SK-N-SH (cell line): ENCODE measurements around the gene LKAAEAR1. TPM values are rescaled to one million over a fixed set of nuclear protein-coding genes. Genes with fewer than 3 reads are reported as not detected.

Experiments
- CTCF ChIA-PET: fragments of 300-600, 350-600 bp; formaldehyde crosslinking; extraction: SDS; loops from one replicate; lab custom pipeline; 2021; lab: Yijun Ruan, JAX
- POLR2A ChIA-PET: fragments of 350-600 bp; sonication (Branson Sonifier 250); formaldehyde crosslinking; extraction: SDS; loops from one replicate; lab custom pipeline; 2020; ENCODE audit warnings: antibody characterized with exemption, inconsistent platforms; lab: Yijun Ruan, JAX
- DNase-seq: peaks from one replicate; pipeline ENCODE4 v3.0.0; 2012
- H2AFZ ChIP-seq: fragments of 200-600 bp; sonication (generic); 2 replicates; pipeline ENCODE4 v1.8.1; 2016; ENCODE audit warnings: antibody characterized with exemption, mild to moderate bottlenecking, low read depth
- H3F3A ChIP-seq: fragments of 200-600 bp; sonication (generic); replicated peaks from 2 replicates; pipeline ENCODE3; 2016; ENCODE audit warnings: antibody characterized with exemption, mild to moderate bottlenecking; ENCODE audit not compliant: insufficient read depth
- H3K27ac ChIP-seq, 2 experiments: fragments of 200-500 bp in 1 of 2; fragments of 200-600 bp in 1 of 2; sonication (Bioruptor generic) in 1 of 2; sonication (generic), shearing (Covaris generic) in 1 of 2; 2 replicates each; pipeline versions ENCODE4 v1.5.1 to v1.6.1; 2014 to 2016; ENCODE audit warnings: low read depth in 2 of 2, inconsistent platforms in 1 of 2, low read length in 1 of 2, mild to moderate bottlenecking in 1 of 2, mixed read lengths in 1 of 2
- H3K27me3 ChIP-seq: fragments of 200-600 bp; sonication (generic), shearing (Covaris generic); 2 replicates; pipeline ENCODE4 v1.6.1; 2016; ENCODE audit warnings: mixed run types; ENCODE audit not compliant: insufficient read depth
- H3K36me3 ChIP-seq, 2 experiments: fragments of 200-500 bp in 1 of 2; fragments of 200-600 bp in 1 of 2; sonication (Bioruptor generic) in 1 of 2; sonication (generic) in 1 of 2; replicated peaks in 1 of 2; 2 replicates each; pipeline versions ENCODE3 to v1.5.1; 2014 to 2016; ENCODE audit warnings: low read length in 1 of 2, mild to moderate bottlenecking in 1 of 2; ENCODE audit not compliant: insufficient read depth in 2 of 2, control insufficient read depth in 1 of 2
- H3K4me1 ChIP-seq, 2 experiments: fragments of 200-500 bp in 1 of 2; fragments of 200-600 bp in 1 of 2; sonication (Bioruptor generic) in 1 of 2; sonication (generic), shearing (Covaris generic) in 1 of 2; 2 replicates each; pipeline versions ENCODE4 v1.5.1 to v1.6.1; 2014 to 2016; ENCODE audit warnings: low read depth in 1 of 2, low read length in 1 of 2, mixed run types in 1 of 2; ENCODE audit not compliant: insufficient read depth in 2 of 2, control insufficient read depth in 1 of 2
- H3K4me2 ChIP-seq: fragments of 200-600 bp; sonication (generic), shearing (Covaris generic); 2 replicates; pipeline ENCODE4 v1.6.1; 2017; ENCODE audit warnings: mixed run types
- H3K4me3 ChIP-seq, 2 experiments: fragments of 200-500 bp in 1 of 2; fragments of 200-600 bp in 1 of 2; sonication (Bioruptor generic) in 1 of 2; sonication (generic), shearing (Covaris generic) in 1 of 2; 2 replicates each; pipeline versions ENCODE4 v1.5.1 to v1.8.1; 2014 to 2016; ENCODE audit warnings: low read depth in 2 of 2, inconsistent platforms in 1 of 2, low read length in 1 of 2, mild to moderate bottlenecking in 1 of 2, mixed read lengths in 1 of 2, moderate library complexity in 1 of 2
- H3K79me2 ChIP-seq: fragments of 200-600 bp; sonication (generic); 2 replicates; pipeline ENCODE4 v1.8.1; 2017; ENCODE audit warnings: mild to moderate bottlenecking; ENCODE audit not compliant: insufficient read depth
- H3K9ac ChIP-seq: fragments of 200-600 bp; sonication (generic); 2 replicates; pipeline ENCODE4 v1.6.1; 2017; ENCODE audit warnings: mixed run types
- H3K9me2 ChIP-seq: fragments of 200-600 bp; sonication (generic); 2 replicates; pipeline ENCODE4 v1.6.1; 2017; ENCODE audit warnings: mixed run types
- H3K9me3 ChIP-seq: fragments of 200-600 bp; sonication (generic); 2 replicates; pipeline ENCODE4 v1.6.1; 2017; ENCODE audit warnings: mixed run types, mild to moderate bottlenecking, moderate library complexity
- H4K20me1 ChIP-seq: fragments of 200-600 bp; sonication (generic); 2 replicates; pipeline ENCODE4 v1.6.1; 2017; ENCODE audit warnings: mild to moderate bottlenecking, mixed run types; ENCODE audit not compliant: insufficient read depth
- CHD2 ChIP-seq: fragments of 150-350 bp; IDR thresholded peaks from 2 replicates; pipeline ENCODE4 v1.6.1; 2018; ENCODE audit warnings: low read length; ENCODE audit not compliant: partially characterized antibody
- CTCF ChIP-seq: fragments of 200-600 bp; sonication (generic); IDR thresholded peaks from 2 replicates; pipeline ENCODE4 v1.6.1; 2017; ENCODE audit warnings: antibody characterized with exemption, mild to moderate bottlenecking, moderate library complexity
- ELF1 ChIP-seq: IDR thresholded peaks from 2 replicates; pipeline ENCODE4 v1.4.0; 2012
- EP300 ChIP-seq, 2 experiments: IDR thresholded peaks; 2 replicates each; pipeline versions ENCODE4 v1.4.0 to v1.6.1; 2012; ENCODE audit warnings: borderline replicate concordance in 1 of 2, low read depth in 1 of 2, low read length in 1 of 2
- EZH2phosphoT487 ChIP-seq: fragments of 200-600 bp; sonication (generic); IDR thresholded peaks from 2 replicates; pipeline ENCODE4 v1.6.1; 2017; ENCODE audit warnings: low read depth, mixed run types, mild to moderate bottlenecking, antibody characterized with exemption, moderate library complexity, borderline replicate concordance
- FOSL2 ChIP-seq: IDR thresholded peaks from 2 replicates; pipeline ENCODE4 v1.4.0; 2012; ENCODE audit warnings: low read depth, mild to moderate bottlenecking, moderate library complexity, borderline replicate concordance
- FOXJ3 ChIP-seq: sonication (generic); formaldehyde crosslinking; IDR thresholded peaks from 2 replicates; pipeline ENCODE4 v1.5.1; 2020; ENCODE audit warnings: mild to moderate bottlenecking, missing genetic modification reagents
- GABPA ChIP-seq: IDR thresholded peaks from 2 replicates; pipeline ENCODE4 v1.4.0; 2012; ENCODE audit warnings: low read depth, mild to moderate bottlenecking
- MAX ChIP-seq: IDR thresholded peaks from 2 replicates; pipeline ENCODE4 v1.4.0; 2012; ENCODE audit warnings: low read depth
- MEF2A ChIP-seq: IDR thresholded peaks from 2 replicates; pipeline ENCODE4 v1.4.0; 2012; ENCODE audit warnings: low read depth, borderline replicate concordance
- NFIC ChIP-seq: IDR thresholded peaks from 2 replicates; pipeline ENCODE4 v1.4.0; 2012; ENCODE audit warnings: borderline replicate concordance
- POLR2AphosphoS5 ChIP-seq: IDR thresholded peaks from 2 replicates; pipeline ENCODE4 v1.6.1; 2012; ENCODE audit warnings: low read depth, low read length
- RAD21 ChIP-seq: IDR thresholded peaks from 2 replicates; pipeline ENCODE4 v1.6.1; 2012; ENCODE audit warnings: mild to moderate bottlenecking, low read length
- SIN3A ChIP-seq: IDR thresholded peaks from 2 replicates; pipeline ENCODE4 v1.6.1; 2012; ENCODE audit warnings: low read depth, mild to moderate bottlenecking, low read length, moderate library complexity, borderline replicate concordance
- SMC3 ChIP-seq: IDR thresholded peaks from 2 replicates; pipeline ENCODE4 v1.6.1; 2012; ENCODE audit warnings: low read depth, low read length, improper control_type of control experiment
- TAF1 ChIP-seq: IDR thresholded peaks from 2 replicates; pipeline ENCODE4 v1.6.1; 2012; ENCODE audit warnings: low read depth, mild to moderate bottlenecking, low read length, moderate library complexity, borderline replicate concordance
- USF1 ChIP-seq: IDR thresholded peaks from 2 replicates; pipeline ENCODE4 v1.4.0; 2012; ENCODE audit warnings: low read depth, borderline replicate concordance
- WGBS: methylation state at CpG from one replicate; pipeline ENCODE4 v1.1.6; 2017; ENCODE audit warnings: low lambda C conversion rate; 5-methylcytosine and 5-hydroxymethylcytosine counted together
- polyA plus RNA-seq, 3 experiments: library from polyadenylated mRNA; depleted of rRNA; stranded (reverse); fragments of >200 nt; gene quantifications; 2 replicates each; pipeline ENCODE4 v1.2.3, GENCODE V29; 2012

The LKAAEAR1 gene
- polyA plus RNA-seq, 1 of the 3 experiments (the other 2 are of a cell fraction) = 0.71 TPM

GRCh38 chr20:64043768-64044167 lies 40.4 kb downstream of the LKAAEAR1 start:
- ChIA-PET POLR2A (interaction anchor here (1.0 kb wide), 1 partner anchor 19 kb away, joined by 4 read pairs; the partner anchor contains the start of gene TCEA2), CTCF (interaction anchor here (0.6 to 3.5 kb wide), 5 partner anchors 14 to 70 kb away, joined by 3 to 15 read pairs (median 4); partner anchors contain the start of genes PRPF6 and TCEA2)
- H3K36me3 ChIP-seq = no peaks in the 10 kb centered on the region
- H4K20me1 ChIP-seq = no peaks in the 10 kb centered on the region
- WGBS = 90% methylated on average over 9 of the region's 9 CpGs
- TF ChIP-seq MEF2A (no peak), SMC3 (no peak), RAD21 (no peak), NFIC (no peak), FOSL2 (no peak), POLR2AphosphoS5 (no peak), TAF1 (no peak), EP300 (IDR thresholded peaks at IDR 0.05; ENCODE audit: borderline replicate concordance in 1 of 2, low read depth in 1 of 2, low read length in 1 of 2) (no peak), CTCF (no peak), FOXJ3 (CRISPR knock-in tag) (no peak), ELF1 (no peak), SIN3A (no peak), EZH2phosphoT487 (no peak), MAX (no peak), CHD2 (no peak)
- H3K79me2 ChIP-seq = no peaks in the 10 kb centered on the region
- H3K4me3 ChIP-seq = no peak overlapping the region
- no peak overlapping the region for H2AFZ ChIP-seq
- H3K9ac ChIP-seq = no peak overlapping the region
- DNase-seq = no peak
- no peak overlapping the region for H3K4me2 ChIP-seq
- peaks cover 0 to 13% of the 10 kb centered on the region in 2 experiments; a peak in 1 of 4 replicates for H3K4me1 ChIP-seq
- H3K9me3 ChIP-seq = no peaks in the 10 kb centered on the region
- H3K27ac ChIP-seq = no peak overlapping the region
- H3K9me2 ChIP-seq = no peaks in the 10 kb centered on the region
- H3K27me3 ChIP-seq = peaks cover 26% of the 10 kb centered on the region
- peaks cover 10% of the 10 kb centered on the region for H3F3A ChIP-seq

GRCh38 chr20:64042054-64042781 lies 42.0 kb downstream of the LKAAEAR1 start:
- no peak overlapping the region for H3K9ac ChIP-seq
- H3K27ac ChIP-seq = no peak overlapping the region
- no peaks in the 10 kb centered on the region for H3K79me2 ChIP-seq
- H3K9me3 ChIP-seq = no peaks in the 10 kb centered on the region
- H3F3A ChIP-seq = peaks cover 10% of the 10 kb centered on the region
- peak overlapping the region in 1 of 2 experiments; percentile 47; a peak in 2 of 4 replicates for H3K4me3 ChIP-seq
- no peak for TF ChIP-seq USF1
- peak; percentile 32; the same call in 1 of the 2 replicates for TF ChIP-seq GABPA
- TF ChIP-seq, all 33 proteins: peak for 1
- no peak for DNase-seq
- peaks cover 0 to 13% of the 10 kb centered on the region in 2 experiments; a peak in 1 of 4 replicates for H3K4me1 ChIP-seq
- H2AFZ ChIP-seq = 0 out of 2 replicates have a peak overlapping the region, but pooled peaks have one; percentile 59
- peak overlapping the region; percentile 59; the same call in 1 of the 2 replicates for H3K4me2 ChIP-seq
- 19% methylated on average over 20 of the region's 55 CpGs for WGBS
- CTCF ChIA-PET = interaction anchor here (0.9 to 7.7 kb wide), 3 partner anchors 11 to 78 kb away, joined by 4 to 52 read pairs (median 10); no protein-coding TSS in a partner anchor
- no peaks in the 10 kb centered on the region for H3K36me3 ChIP-seq
- H4K20me1 ChIP-seq = no peaks in the 10 kb centered on the region
- peaks cover 14% of the 10 kb centered on the region for H3K27me3 ChIP-seq
- POLR2A ChIA-PET = no interaction called here
- H3K9me2 ChIP-seq = no peaks in the 10 kb centered on the region
